H9 (cell line): ENCODE data around the gene SCEL. TPM values are rescaled to one million over a fixed set of nuclear protein-coding genes. Genes with fewer than 3 reads are reported as not detected.

ENCODE experiments used
- DNase-seq: peaks from one replicate; pipeline ENCODE4 v3.0.0-alpha.2; 2017
- H2AFZ ChIP-seq: one replicate; pipeline ENCODE4 v1.6.1; 2013; ENCODE audit warnings: mild to moderate bottlenecking, low read length, control low read depth, moderate library complexity
- H2AK5ac ChIP-seq: 2 replicates; pipeline ENCODE4 v1.6.1; 2013; ENCODE audit warnings: low read length, control low read depth, mixed read lengths; ENCODE audit not compliant: insufficient read length
- H2BK120ac ChIP-seq: one replicate; pipeline ENCODE4 v1.6.1; 2013; ENCODE audit warnings: low read depth, mild to moderate bottlenecking, low read length, control low read depth, inconsistent platforms; ENCODE audit not compliant: poor library complexity, severe bottlenecking
- H2BK12ac ChIP-seq: 2 replicates; pipeline ENCODE4 v1.6.1; 2013; ENCODE audit warnings: low read length, control low read depth, mixed read lengths, low read depth; ENCODE audit not compliant: insufficient read length
- H2BK15ac ChIP-seq: 2 replicates; pipeline ENCODE4 v1.6.1; 2013; ENCODE audit warnings: low read depth, low read length, control low read depth
- H2BK20ac ChIP-seq: one replicate; pipeline ENCODE4 v1.6.1; 2013; ENCODE audit warnings: low read depth, mild to moderate bottlenecking, low read length, control low read depth, inconsistent platforms; ENCODE audit not compliant: poor library complexity, severe bottlenecking
- H2BK5ac ChIP-seq: 2 replicates; pipeline ENCODE4 v1.6.1; 2013; ENCODE audit warnings: low read length, control low read depth, mixed read lengths; ENCODE audit not compliant: insufficient read length
- H3K14ac ChIP-seq: 2 replicates; pipeline ENCODE4 v1.6.1; 2013; ENCODE audit warnings: low read length, control low read depth; ENCODE audit not compliant: insufficient read depth
- H3K18ac ChIP-seq: 2 replicates; pipeline ENCODE4 v1.6.1; 2013; ENCODE audit warnings: low read depth, mild to moderate bottlenecking, mixed read lengths, low read length, control low read depth; ENCODE audit not compliant: insufficient read length
- H3K23ac ChIP-seq: 2 replicates; pipeline ENCODE4 v1.6.1; 2013; ENCODE audit warnings: low read length, control low read depth, mixed read lengths, low read depth; ENCODE audit not compliant: insufficient read length
- H3K23me2 ChIP-seq: 2 replicates; pipeline ENCODE4 v1.6.1; 2013; ENCODE audit warnings: low read depth, mild to moderate bottlenecking, mixed read lengths, low read length, control low read depth; ENCODE audit not compliant: insufficient read length, poor library complexity, severe bottlenecking
- H3K27ac ChIP-seq: 2 replicates; pipeline ENCODE4 v1.5.1; 2013; ENCODE audit warnings: low read length, control low read depth, mixed read lengths, low read depth; ENCODE audit not compliant: insufficient read length
- H3K27me3 ChIP-seq: 2 replicates; pipeline ENCODE4 v1.6.1; 2013; ENCODE audit warnings: low read length, control low read depth, inconsistent platforms; ENCODE audit not compliant: insufficient read depth
- H3K4ac ChIP-seq: 2 replicates; pipeline ENCODE4 v1.6.1; 2013; ENCODE audit warnings: low read depth, mild to moderate bottlenecking, control low read depth, inconsistent platforms, low read length, moderate library complexity
- H3K4me1 ChIP-seq: 2 replicates; pipeline ENCODE4 v1.6.1; 2013; ENCODE audit warnings: low read length, control low read depth, inconsistent platforms; ENCODE audit not compliant: insufficient read depth
- H3K4me2 ChIP-seq: 2 replicates; pipeline ENCODE4 v1.6.1; 2013; ENCODE audit warnings: low read length, control low read depth, mixed read lengths; ENCODE audit not compliant: insufficient read length, insufficient read depth
- H3K56ac ChIP-seq: 2 replicates; pipeline ENCODE4 v1.6.1; 2013; ENCODE audit warnings: low read depth, mild to moderate bottlenecking, mixed read lengths, low read length, control low read depth; ENCODE audit not compliant: insufficient read length
- H3K79me1 ChIP-seq: 2 replicates; pipeline ENCODE4 v1.6.1; 2013; ENCODE audit warnings: low read depth, mild to moderate bottlenecking, moderate library complexity, low read length, control low read depth, inconsistent platforms; ENCODE audit not compliant: insufficient read depth, poor library complexity, severe bottlenecking
- H3K79me2 ChIP-seq: 2 replicates; pipeline ENCODE4 v1.6.1; 2013; ENCODE audit warnings: low read length, control low read depth, inconsistent platforms; ENCODE audit not compliant: insufficient read depth
- H3K9ac ChIP-seq: 2 replicates; pipeline ENCODE4 v1.6.1; 2013; ENCODE audit warnings: low read length, control low read depth, mixed read lengths; ENCODE audit not compliant: insufficient read length; ENCODE audit errors: extremely low read depth
- H3K9me3 ChIP-seq: one replicate; pipeline ENCODE4 v1.6.1; 2013; ENCODE audit warnings: low read depth, low read length, inconsistent platforms; ENCODE audit not compliant: control insufficient read depth
- H3T11ph ChIP-seq: one replicate; pipeline ENCODE4 v1.6.1; 2013; ENCODE audit warnings: mild to moderate bottlenecking, low read length, control low read depth, inconsistent platforms
- H4K20me1 ChIP-seq: one replicate; pipeline ENCODE4 v1.6.1; 2013; ENCODE audit not compliant: control insufficient read depth, insufficient read length, insufficient read depth
- H4K5ac ChIP-seq: 2 replicates; pipeline ENCODE4 v1.6.1; 2013; ENCODE audit warnings: low read depth, mild to moderate bottlenecking, mixed read lengths, low read length, control low read depth; ENCODE audit not compliant: insufficient read length
- H4K8ac ChIP-seq: replicated peaks from 2 replicates; pipeline ENCODE4 v1.6.1; 2013; ENCODE audit warnings: low read length, control low read depth, mixed read lengths, low read depth; ENCODE audit not compliant: insufficient read length
- H4K91ac ChIP-seq: 2 replicates; pipeline ENCODE4 v1.6.1; 2013; ENCODE audit warnings: low read depth, mild to moderate bottlenecking, moderate library complexity, mixed read lengths, low read length, control low read depth; ENCODE audit not compliant: insufficient read length
- H3K27ac Mint-ChIP-seq, 3 experiments: 2 replicates in 2 of 3; 3 replicates in 1 of 3; pipeline ENCODE4 v1.8.0; 2020 to 2021; ENCODE audit warnings: mixed read lengths in 3 of 3, mild to moderate bottlenecking in 1 of 3, moderate library complexity in 1 of 3
- H3K27me3 Mint-ChIP-seq: 2 replicates; pipeline ENCODE4 v1.8.0; 2021; ENCODE audit warnings: low read depth, mild to moderate bottlenecking, moderate library complexity, mixed read lengths
- H3K36me3 Mint-ChIP-seq, 3 experiments: 2 replicates in 2 of 3; 3 replicates in 1 of 3; pipeline ENCODE4 v1.8.0; 2020 to 2021; ENCODE audit warnings: low read depth in 3 of 3, mixed read lengths in 3 of 3; ENCODE audit not compliant: insufficient read depth in 1 of 3
- H3K4me1 Mint-ChIP-seq, 2 experiments: 2 replicates each; pipeline ENCODE4 v1.8.0; 2020; ENCODE audit warnings: mixed read lengths in 2 of 2
- H3K4me3 Mint-ChIP-seq, 2 experiments: 2 replicates in 1 of 2; 3 replicates in 1 of 2; pipeline ENCODE4 v1.8.0; 2020 to 2021; ENCODE audit warnings: mild to moderate bottlenecking in 2 of 2, mixed read lengths in 2 of 2, moderate library complexity in 1 of 2
- H3K9me3 Mint-ChIP-seq, 2 experiments: 2 replicates in 1 of 2; 3 replicates in 1 of 2; pipeline ENCODE4 v1.8.0; 2020; ENCODE audit warnings: mild to moderate bottlenecking in 2 of 2, mixed read lengths in 2 of 2, moderate library complexity in 1 of 2
- CTCF ChIP-seq: fragments of 200-600 bp; sonication (generic); conservative IDR thresholded peaks from 3 replicates; pipeline ENCODE4 v1.8.0; 2021; ENCODE audit warnings: antibody characterized with exemption, mild to moderate bottlenecking
- total RNA-seq: library from RNA; stranded (reverse); gene quantifications from 2 replicates; pipeline ENCODE4 v1.2.1, GENCODE V29; 2021

SCEL gene
- total RNA-seq, 1 experiment from 2014 or later = not detected

GRCh38 chr13:77530875-77531274, 4.6 kb upstream of the SCEL start:
- no peak overlapping the region for H3K9ac ChIP-seq
- H3K27me3 Mint-ChIP-seq = no peaks in the 10 kb centered on the region
- no peak overlapping the region for H3K27ac ChIP-seq
- H2AK5ac ChIP-seq = no peak overlapping the region
- H3K23ac ChIP-seq = no peak overlapping the region
- no peak overlapping the region for H3K56ac ChIP-seq
- H4K5ac ChIP-seq = no peak overlapping the region
- H3K4me3 Mint-ChIP-seq = no peak overlapping the region
- H2BK5ac ChIP-seq = no peak overlapping the region
- H3K27me3 ChIP-seq = no peaks in the 10 kb centered on the region
- no peak overlapping the region for H3K18ac ChIP-seq
- H4K8ac ChIP-seq = no peak overlapping the region
- no peak overlapping the region for H2BK20ac ChIP-seq
- H3K4me1 Mint-ChIP-seq = peaks cover 0 to 3% of the 10 kb centered on the region in 2 experiments; a peak in 1 of 4 replicates
- no peak overlapping the region for H3K4me2 ChIP-seq
- H3K79me1 ChIP-seq = no peaks in the 10 kb centered on the region
- no peak overlapping the region for H3K14ac ChIP-seq
- no peaks in the 10 kb centered on the region for H3K9me3 ChIP-seq
- no peak for DNase-seq
- no peaks in the 10 kb centered on the region for H3K23me2 ChIP-seq
- H3T11ph ChIP-seq = no peak overlapping the region
- no peak overlapping the region for H2BK120ac ChIP-seq
- no peak overlapping the region for H2AFZ ChIP-seq
- no peak overlapping the region for H2BK12ac ChIP-seq
- no peak for TF ChIP-seq CTCF
- H4K91ac ChIP-seq = no peak overlapping the region
- no peaks in the 10 kb centered on the region for H3K4me1 ChIP-seq
- H2BK15ac ChIP-seq = no peak overlapping the region
- no peak overlapping the region for H3K4ac ChIP-seq
- H3K27ac Mint-ChIP-seq = no peak overlapping the region
- H3K79me2 ChIP-seq = no peaks in the 10 kb centered on the region
- no peaks in the 10 kb centered on the region for H3K9me3 Mint-ChIP-seq
- H3K36me3 Mint-ChIP-seq = no peaks in the 10 kb centered on the region
- H4K20me1 ChIP-seq = no peaks in the 10 kb centered on the region
